ENCODE results near the gene OPTC.
"Not testable (repeated sequence)": the region's sequence is repeated elsewhere in the genome, so short reads cannot be mapped to it uniquely, and the experiment has no call there.

The OPTC gene

GRCh38 chr1:203492748-203493130, 1.2 kb upstream of the OPTC start:
- DNase-seq: no peak

DNA sequence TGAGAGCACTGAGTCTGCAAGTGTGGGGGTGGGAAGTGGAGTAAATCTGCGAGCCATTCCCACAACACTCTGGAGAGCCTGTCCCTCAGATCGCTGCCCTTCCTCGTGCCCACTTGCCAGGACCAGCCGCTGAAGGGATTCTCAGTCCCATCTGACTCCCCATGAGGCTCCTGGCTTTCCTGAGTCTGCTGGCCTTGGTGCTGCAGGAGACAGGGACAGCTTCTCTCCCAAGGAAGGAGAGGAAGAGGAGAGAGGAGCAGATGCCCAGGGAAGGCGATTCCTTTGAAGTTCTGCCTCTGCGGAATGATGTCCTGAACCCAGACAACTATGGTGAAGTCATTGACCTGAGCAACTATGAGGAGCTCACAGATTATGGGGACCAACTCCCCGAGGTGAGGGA, 1.9 kb downstream of the OPTC start:
- no peak for DNase-seq

DNA sequence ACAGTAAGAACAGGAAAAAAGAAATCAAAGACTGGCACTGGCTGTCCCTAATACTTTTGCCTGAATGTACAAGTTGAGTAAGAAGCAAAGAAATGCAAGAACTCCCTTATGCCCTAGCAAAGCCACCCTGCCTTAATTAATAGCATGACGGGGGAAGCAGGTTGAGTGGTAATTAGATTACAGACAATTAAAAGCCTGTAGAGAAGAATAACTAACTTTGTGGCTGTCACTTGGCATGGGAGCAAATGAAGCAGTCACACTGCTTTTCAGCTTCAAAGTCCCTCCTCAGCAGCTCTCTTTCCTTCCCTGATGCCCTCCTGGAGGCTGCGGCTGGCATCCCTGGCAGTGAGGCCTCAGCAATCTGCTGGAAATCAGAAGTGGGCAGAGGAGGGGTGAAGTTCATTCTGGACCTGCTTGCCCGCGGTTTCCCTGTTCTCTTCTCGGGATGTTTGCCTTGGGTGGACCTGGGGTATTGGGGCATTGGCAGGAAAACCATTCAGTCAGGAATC, 3.4 kb downstream of the OPTC start:
- no peak for DNase-seq

- DNase-seq: no peak
These were observed 5.8 kb downstream of the OPTC start for GRCh38 chr1:203499643-203500278.

DNA sequence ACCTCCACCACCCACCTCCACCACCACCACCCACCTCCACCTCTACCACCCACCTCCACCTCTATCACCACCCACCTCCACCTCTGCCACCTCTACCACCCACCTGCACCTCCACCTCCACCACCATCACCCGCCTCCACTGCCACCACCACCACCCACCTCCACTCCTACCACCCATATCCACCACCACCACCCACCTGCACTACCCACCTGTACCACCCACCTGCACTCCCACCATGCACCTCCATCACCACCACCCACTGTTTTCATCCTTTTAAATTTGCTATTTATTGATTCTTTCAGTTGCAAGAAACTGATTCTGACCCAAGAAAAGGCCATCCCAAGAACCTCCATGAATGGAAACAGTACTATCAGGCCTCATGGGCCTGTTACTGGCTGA, 6.3 kb downstream of the OPTC start:
- DNase-seq: no peak

- DNase-seq: no peak
These were observed 9.9 kb downstream of the OPTC start for GRCh38 chr1:203503836-203504235.

- peak; percentile 84 for DNase-seq
These were observed 10.7 kb downstream of the OPTC start for GRCh38 chr1:203504400-203505250.

- DNase-seq: peak; percentile 26
These were observed 11.7 kb downstream of the OPTC start for GRCh38 chr1:203505526-203506204.

DNA sequence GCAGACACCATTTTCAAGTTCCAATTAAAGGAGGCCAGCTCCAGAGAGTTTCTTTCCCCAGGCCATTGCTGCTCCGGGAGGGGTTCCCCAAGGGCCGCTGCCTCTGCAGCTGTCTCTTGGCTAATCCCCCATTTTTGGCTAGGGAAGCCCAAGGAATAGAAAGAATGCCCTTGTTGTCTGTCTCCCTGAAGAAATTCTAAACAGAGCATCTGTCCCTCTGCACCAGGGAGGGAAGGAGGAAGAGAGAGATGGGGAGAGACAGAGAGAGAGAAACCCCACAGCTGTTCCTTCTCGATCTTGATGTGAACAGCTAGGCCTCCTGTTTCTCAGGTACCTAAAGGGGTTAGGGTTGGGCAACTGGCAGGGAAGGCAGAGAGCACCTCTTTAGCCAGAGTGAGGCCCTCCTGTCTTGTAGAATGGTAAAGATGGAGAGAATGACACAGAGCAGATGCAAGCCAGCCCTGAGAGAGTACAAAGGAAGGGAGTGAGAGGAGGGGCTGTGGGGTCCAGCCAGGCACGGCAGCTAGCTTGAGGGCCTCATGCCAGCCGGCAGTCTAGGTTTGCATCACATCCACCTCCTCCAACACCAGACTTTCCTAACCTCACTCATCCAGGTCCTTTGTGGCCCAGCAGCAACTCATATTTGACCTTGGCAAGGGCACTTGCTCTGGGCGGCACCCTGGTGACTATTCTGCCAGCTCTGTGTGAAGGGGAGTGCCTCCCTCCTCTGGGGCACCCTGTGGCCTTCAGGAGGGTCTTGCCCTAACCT, 13.1 kb downstream of the OPTC start:
- no peak for DNase-seq

GRCh38 chr1:203507759-203508158, 13.8 kb downstream of the OPTC start:
- no peak for DNase-seq

DNA sequence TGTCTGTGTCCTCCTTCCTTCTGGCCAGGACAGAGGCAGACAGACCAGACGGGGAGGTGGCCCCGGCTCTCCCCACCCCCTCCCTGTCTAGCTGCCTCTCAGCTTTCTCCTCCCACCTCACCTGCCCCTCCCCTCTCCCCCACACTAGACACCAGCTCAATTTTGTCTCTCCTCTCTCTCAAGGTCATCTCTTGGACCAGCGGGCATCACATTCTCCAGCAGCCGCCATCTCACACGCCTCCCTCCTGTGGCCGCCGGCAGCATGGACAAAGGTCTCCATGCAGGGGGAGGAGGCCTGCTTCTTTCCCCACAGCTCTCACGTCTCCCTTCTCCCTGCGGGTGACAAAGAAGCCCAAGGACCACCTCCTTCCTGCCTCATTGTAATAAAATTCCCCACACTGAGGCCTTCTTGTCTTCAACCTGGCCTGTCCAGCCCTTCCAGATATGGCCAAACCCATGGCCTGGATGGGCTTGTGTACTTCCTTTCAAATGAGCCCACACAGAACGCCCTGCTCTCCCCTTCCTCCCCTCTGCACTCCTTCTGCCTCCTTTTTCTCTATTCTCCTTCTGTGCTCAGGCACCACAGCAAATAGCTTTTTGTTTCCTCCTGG, 14.6 kb downstream of the OPTC start:
- DNase-seq: no peak

GRCh38 chr1:203509135-203509534, 15.2 kb downstream of the OPTC start:
- DNase-seq: no peak

DNA sequence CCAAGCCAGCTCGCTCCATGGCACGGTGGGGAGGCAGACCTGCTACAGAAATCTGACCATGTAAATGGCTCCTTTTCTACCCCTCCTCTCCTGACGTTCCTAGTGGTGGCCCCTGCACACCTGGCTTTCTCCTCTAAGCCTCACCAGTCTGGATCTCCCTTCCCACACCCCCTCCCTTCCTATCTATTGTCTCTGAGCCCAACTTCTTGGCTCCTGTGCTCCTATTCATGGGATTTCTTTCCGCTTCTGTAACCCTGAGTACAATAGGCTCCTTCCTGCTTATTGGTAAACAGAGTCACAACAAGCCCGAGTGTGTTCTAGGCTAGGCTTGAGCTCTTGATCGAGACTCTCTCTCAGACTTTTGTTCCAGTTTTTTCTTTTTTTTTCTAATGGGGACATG, 17.6 kb downstream of the OPTC start:
- no peak for DNase-seq

DNA sequence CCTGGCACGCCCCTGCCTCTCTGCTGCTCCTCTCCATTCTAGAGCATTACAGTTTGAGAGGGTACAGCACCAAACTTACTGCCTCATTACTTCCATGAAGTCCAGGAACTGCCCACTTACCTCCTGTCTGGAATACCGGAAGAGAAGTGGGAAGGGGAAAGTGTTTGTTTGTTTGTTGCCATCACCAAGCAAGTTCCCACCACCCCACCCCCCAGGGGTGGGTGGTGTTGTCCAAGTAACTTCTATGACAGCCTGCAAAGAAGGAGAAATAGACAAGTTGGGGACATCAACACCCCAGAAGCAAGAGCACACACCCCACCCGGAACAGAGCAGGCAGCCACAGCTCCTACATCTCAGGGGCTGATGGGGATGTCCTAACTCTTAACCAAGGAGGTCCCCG, 18.0 kb downstream of the OPTC start:
- no peak for DNase-seq

- DNase-seq: no peak
These were observed 18.5 kb downstream of the OPTC start for GRCh38 chr1:203512517-203512847.

GRCh38 chr1:203512848-203513584, 19.1 kb downstream of the OPTC start:
- peak; percentile 97 for DNase-seq

- no peak for DNase-seq
These were observed 19.7 kb downstream of the OPTC start for GRCh38 chr1:203513585-203514031.

DNA sequence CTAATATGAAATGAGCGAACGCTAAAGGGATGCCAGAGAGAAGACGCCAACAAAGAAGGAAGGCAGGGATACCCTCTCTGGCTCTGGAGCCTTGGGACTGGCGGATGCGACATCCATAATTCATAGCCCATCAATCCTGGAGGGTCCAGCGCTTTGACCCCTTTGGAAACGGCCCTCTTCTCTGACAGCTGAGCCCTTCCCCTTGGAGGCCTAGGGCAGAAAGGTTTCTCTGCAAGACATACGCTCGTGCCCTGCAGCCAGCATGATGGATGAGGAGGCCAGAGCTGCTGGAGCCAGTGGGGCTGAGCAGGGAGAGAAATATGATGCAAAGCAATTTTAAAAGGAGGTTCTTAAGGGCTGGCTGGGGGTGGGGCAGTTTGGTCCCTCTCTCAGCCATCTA, 22.2 kb downstream of the OPTC start:
- DNase-seq: no peak

DNA sequence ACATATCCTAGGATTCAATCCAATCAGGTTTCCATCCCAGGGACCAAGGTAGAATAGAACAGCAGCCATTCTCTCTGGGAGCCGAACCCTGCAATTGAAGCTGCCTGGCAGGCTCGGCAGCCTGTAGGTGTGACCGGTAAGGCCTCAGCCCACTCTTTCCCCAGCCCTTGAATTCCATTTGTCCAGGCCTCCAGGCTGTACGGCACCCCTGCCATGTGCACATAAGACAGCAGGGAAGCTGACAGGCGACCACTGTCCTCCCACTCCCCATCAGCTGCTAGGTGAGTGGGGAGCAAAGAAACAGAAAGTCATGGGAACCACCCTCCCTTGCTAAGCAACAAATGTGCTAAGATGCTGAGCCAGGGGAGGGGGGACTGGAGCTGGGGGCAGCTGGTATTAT, 23.0 kb downstream of the OPTC start:
- no peak for DNase-seq

DNA sequence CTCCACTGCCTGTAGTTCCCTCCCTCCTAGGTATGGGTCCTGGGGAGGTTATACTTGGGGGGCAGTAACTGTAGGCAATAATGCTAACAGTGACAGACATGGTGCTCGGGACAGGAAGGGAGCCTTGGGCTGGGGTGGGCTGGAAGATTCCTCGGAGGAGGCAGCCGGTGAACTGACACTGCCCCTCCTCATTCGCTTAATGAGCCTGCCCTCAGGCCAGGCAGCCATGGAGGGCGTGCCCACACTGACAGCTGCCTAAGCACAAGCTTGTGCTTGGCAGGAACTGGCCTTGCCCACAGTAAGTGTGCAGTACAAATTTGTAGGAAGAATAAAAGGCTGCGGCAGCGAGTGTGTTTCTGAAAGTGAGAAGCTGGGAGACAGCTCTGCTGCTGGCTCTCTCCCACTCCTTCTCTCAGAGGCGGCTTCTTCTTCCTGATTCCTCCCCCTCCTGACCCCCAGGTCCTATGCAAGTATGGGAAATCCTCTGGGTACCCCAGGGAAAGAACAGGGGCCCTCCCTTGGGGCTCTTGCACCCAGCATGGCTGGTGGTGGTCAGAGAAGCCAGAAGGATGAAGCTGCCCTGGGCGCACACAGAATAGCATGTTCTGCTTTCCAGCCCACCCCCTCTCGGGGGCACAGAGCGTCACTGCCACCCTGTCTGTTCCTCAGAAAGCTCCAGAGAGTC, 23.6 kb downstream of the OPTC start:
- no peak for DNase-seq

GRCh38 chr1:203518139-203518538, 24.2 kb downstream of the OPTC start:
- not testable (repeated sequence) for DNase-seq

Data from EL (cell line).